HepG2 (cell line): ENCODE measurements around the gene MARCHF4.

Experiments used
- CBX5 ChIP-seq: sonication (generic); formaldehyde crosslinking; IDR thresholded peaks from 2 replicates; pipeline ENCODE4 v1.4.0; 2020; ENCODE audit warnings: missing genetic modification reagents, borderline replicate concordance
- EEA1 ChIP-seq: sonication (generic); formaldehyde crosslinking; IDR thresholded peaks from 2 replicates; pipeline ENCODE4 v1.5.1; 2020; ENCODE audit warnings: mild to moderate bottlenecking, missing genetic modification reagents, borderline replicate concordance
- GABPA ChIP-seq, 2 experiments: IDR thresholded peaks; 2 replicates each; pipeline ENCODE4 v1.6.1; 2011 to 2016; ENCODE audit warnings: low read depth in 2 of 2, low read length in 1 of 2, missing biosample characterization in 1 of 2, missing genetic modification characterization in 1 of 2
- POLR2A ChIP-seq, 2 experiments: IDR thresholded peaks; 2 replicates each; pipeline ENCODE4 v1.6.1; 2011; ENCODE audit warnings: low read depth in 2 of 2, low read length in 2 of 2, mild to moderate bottlenecking in 1 of 2, moderate library complexity in 1 of 2; ENCODE audit not compliant: insufficient read depth in 1 of 2
- REXO4 ChIP-seq: sonication (generic); formaldehyde crosslinking; IDR thresholded peaks from 2 replicates; pipeline ENCODE4 v1.8.0; 2022; ENCODE audit warnings: missing genetic modification reagents, mild to moderate bottlenecking, borderline replicate concordance
- TERF1 ChIP-seq: sonication (generic); formaldehyde crosslinking; IDR thresholded peaks from 2 replicates; pipeline ENCODE4 v1.8.0; 2022; ENCODE audit warnings: mild to moderate bottlenecking, missing genetic modification reagents, moderate library complexity
- ZNF678 ChIP-seq: sonication (generic); formaldehyde crosslinking; IDR thresholded peaks from 2 replicates; pipeline ENCODE4 v1.4.0; 2020; ENCODE audit warnings: mild to moderate bottlenecking, missing genetic modification reagents
- TF ChIP-seq, protein P1 (sequence below): IDR thresholded peaks from 2 replicates; pipeline ENCODE4 v1.6.1; 2016; ENCODE audit warnings: low read depth, borderline replicate concordance

DNA sequence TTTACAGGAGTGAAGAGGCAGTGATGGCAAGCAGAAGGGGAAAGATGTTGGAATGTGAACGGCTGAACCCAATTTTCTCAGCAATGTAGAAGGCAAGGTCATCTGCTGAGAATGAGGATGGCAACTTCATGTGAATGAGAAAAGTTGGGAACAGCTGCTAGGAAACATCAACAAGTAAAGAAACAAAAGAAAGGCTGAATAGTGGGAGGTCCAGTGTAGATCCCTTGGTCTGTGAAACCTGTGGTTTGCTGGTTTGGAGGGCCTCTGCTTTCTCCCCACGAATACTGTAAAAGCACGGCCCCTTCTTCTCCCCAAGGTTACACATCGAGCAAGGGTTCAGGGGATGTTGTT is 27.4 kb downstream of the MARCHF4 start:
- TF ChIP-seq, protein P1, sequence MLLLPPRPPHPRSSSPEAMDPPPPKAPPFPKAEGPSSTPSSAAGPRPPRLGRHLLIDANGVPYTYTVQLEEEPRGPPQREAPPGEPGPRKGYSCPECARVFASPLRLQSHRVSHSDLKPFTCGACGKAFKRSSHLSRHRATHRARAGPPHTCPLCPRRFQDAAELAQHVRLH (CRISPR knock-in tag) = no peak
- TF ChIP-seq TERF1 = no peak
- TF ChIP-seq POLR2A (IDR thresholded peaks at IDR 0.05; ENCODE audit: insufficient read depth in 1 of 2, low read depth in 2 of 2, low read length in 2 of 2) = no peak
- TF ChIP-seq CBX5 (CRISPR knock-in tag) = no peak
- no peak for TF ChIP-seq EEA1 (CRISPR knock-in tag)
- no peak for TF ChIP-seq REXO4
- TF ChIP-seq ZNF678 (CRISPR knock-in tag) = no peak
- TF ChIP-seq GABPA (IDR thresholded peaks at IDR 0.05; ENCODE audit: low read depth, low read length) = no peak
- TF ChIP-seq GABPA (CRISPR knock-in tag; IDR thresholded peaks at IDR 0.05; ENCODE audit: low read depth) = no peak
